ENCODE results near the gene SCLY. TPM values are rescaled to one million over a fixed set of nuclear protein-coding genes. Genes with fewer than 3 reads are reported as not detected.

The SCLY gene
- total and polyA plus RNA-seq, 2 of the 8 experiments (the other 6 are each of a cell fraction or from before 2014, with no cell fraction given) = 79.0 to 79.5 TPM

DNA sequence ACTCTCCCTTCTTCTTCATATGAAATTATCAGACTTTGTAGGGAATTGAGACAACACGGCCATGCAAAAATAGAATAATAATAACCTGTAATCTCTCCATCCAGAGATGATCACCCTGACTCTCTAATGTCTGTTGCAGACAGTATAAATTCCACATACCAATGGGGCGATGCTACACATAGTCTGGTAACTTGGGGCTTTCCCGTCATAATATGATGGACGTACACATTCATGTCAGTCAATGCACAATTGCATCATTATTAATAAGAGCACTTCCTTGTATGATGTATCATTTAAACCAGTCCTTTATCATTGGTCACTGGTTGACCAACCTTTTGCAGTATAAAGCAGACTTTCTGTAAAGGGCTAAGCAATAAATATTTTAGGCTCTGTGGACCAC is 39.5 kb upstream of the SCLY start:
- Histone ChIP-seq H3K23ac (ENCODE audit: insufficient read length) (no peak overlapping the region), H3K4me1 (replicated peaks in 1 of 4; ENCODE audit: control insufficient read depth in 3 of 4, insufficient read depth in 4 of 4, low read length in 3 of 4) (no peaks in the 10 kb centered on the region), H2AK5ac (ENCODE audit: low read depth, low read length) (no peak overlapping the region), H3K56ac (replicated peaks; ENCODE audit: insufficient read length, low read depth, low read length) (no peak overlapping the region), H3K23me2 (ENCODE audit: low read depth, low read length) (no peaks in the 10 kb centered on the region), H3K27me3 (replicated peaks in 1 of 4; ENCODE audit: control insufficient read depth in 3 of 4, extremely low read depth in 1 of 4, insufficient read depth in 3 of 4, low read length in 3 of 4) (no peaks in the 10 kb centered on the region), H2BK15ac (ENCODE audit: low read length) (no peak overlapping the region), H3K18ac (ENCODE audit: extremely low read depth, low read length) (no peak overlapping the region), H3K27ac (ENCODE audit: low read depth, low read length) (no peak overlapping the region), H4K8ac (ENCODE audit: extremely low read depth, insufficient read depth, low read length) (no peak overlapping the region), H3K4me2 (ENCODE audit: insufficient read depth in 1 of 2, low read depth in 2 of 2, low read length in 2 of 2) (no peak overlapping the region), H4K5ac (ENCODE audit: insufficient read length, low read depth, low read length) (no peak overlapping the region), H2AFZ (ENCODE audit: low read length) (no peak overlapping the region), H2BK20ac (ENCODE audit: low read length) (no peak overlapping the region), H4K20me1 (replicated peaks in 1 of 2; ENCODE audit: control insufficient read depth in 1 of 2, insufficient read depth in 2 of 2, low read length in 2 of 2) (peaks cover 0 to 12% of the 10 kb centered on the region in 2 experiments), H4K91ac (replicated peaks; ENCODE audit: insufficient read length, low read length) (no peak overlapping the region), H3K79me2 (ENCODE audit: control insufficient read depth in 1 of 2, insufficient read depth in 2 of 2, low read length in 2 of 2) (no peaks in the 10 kb centered on the region), H2BK12ac (ENCODE audit: low read depth, low read length) (no peak overlapping the region), H3K9me3 (ENCODE audit: insufficient read depth in 2 of 2, low read depth in 1 of 2, low read length in 1 of 2) (no peaks in the 10 kb centered on the region), H3K79me1 (ENCODE audit: low read depth, low read length) (no peaks in the 10 kb centered on the region; the same call in 1 of the 2 replicates), H3K36me3 (ENCODE audit: control insufficient read depth in 2 of 4, insufficient read depth in 4 of 4, low read length in 3 of 4) (no peaks in the 10 kb centered on the region; a peak in 1 of 8 replicates), H2BK120ac (replicated peaks; ENCODE audit: low read depth, low read length) (no peak overlapping the region), H3K4me3 (ENCODE audit: extremely low read depth in 1 of 4, insufficient read depth in 2 of 4, low read depth in 3 of 4, low read length in 4 of 4) (no peak overlapping the region), H3K14ac (ENCODE audit: insufficient read length) (no peak overlapping the region), H3K9ac (replicated peaks in 1 of 4; ENCODE audit: extremely low read depth in 1 of 4, low read depth in 3 of 4, low read length in 3 of 4) (no peak overlapping the region), H3K4ac (replicated peaks; ENCODE audit: insufficient read length, low read depth, low read length) (no peak overlapping the region), H2BK5ac (ENCODE audit: low read depth, low read length) (no peak overlapping the region)
- ChIA-PET CTCF (ENCODE audit: partially characterized antibody) (no interaction called here), POLR2A (ENCODE audit: partially characterized antibody) (no interaction called here)
- DNase-seq (ENCODE audit: low read depth in 1 of 2, low spot score in 2 of 2) (no peak), FAIRE-seq (no peak)
- 82% methylated on average over 4 of the region's 4 CpGs; no CpG with 5 or more reads in 1 of the 2 experiments for WGBS, 2 experiments (ENCODE audit: extremely low coverage in 1 of 2, insufficient coverage in 1 of 2, insufficient read length in 1 of 2, insufficient replicate concordance in 2 of 2, low coverage in 1 of 2, low lambda C conversion rate in 2 of 2, missing lambda C conversion rate in 1 of 2)
- TF ChIP-seq JUN (IDR thresholded peaks at IDR 0.05; ENCODE audit: low read depth, low read length) = no peak
- TF ChIP-seq TAF7 (optimal IDR thresholded peaks at IDR 0.05; ENCODE audit: borderline replicate concordance, low read depth, low read length) = no peak
- no peak for TF ChIP-seq TBP (IDR thresholded peaks at IDR 0.05; ENCODE audit: low read depth, low read length)
- TF ChIP-seq BRCA1 (IDR thresholded peaks at IDR 0.05; ENCODE audit: low read depth, low read length) = no peak
- TF ChIP-seq CHD1 (IDR thresholded peaks at IDR 0.05; ENCODE audit: low read depth, low read length) = no peak
- no peak for TF ChIP-seq NANOG (IDR thresholded peaks at IDR 0.05; ENCODE audit: insufficient read depth, low read depth, low read length, poor library complexity, severe bottlenecking)
- TF ChIP-seq, protein P1, sequence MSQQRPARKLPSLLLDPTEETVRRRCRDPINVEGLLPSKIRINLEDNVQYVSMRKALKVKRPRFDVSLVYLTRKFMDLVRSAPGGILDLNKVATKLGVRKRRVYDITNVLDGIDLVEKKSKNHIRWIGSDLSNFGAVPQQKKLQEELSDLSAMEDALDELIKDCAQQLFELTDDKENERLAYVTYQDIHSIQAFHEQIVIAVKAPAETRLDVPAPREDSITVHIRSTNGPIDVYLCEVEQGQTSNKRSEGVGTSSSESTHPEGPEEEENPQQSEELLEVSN (IDR thresholded peaks at IDR 0.05) = no peak
- TF ChIP-seq ASH2L (IDR thresholded peaks at IDR 0.05; ENCODE audit: low read length) = no peak
- no peak for TF ChIP-seq EGR1 (IDR thresholded peaks at IDR 0.05; ENCODE audit: borderline replicate concordance, low read depth, low read length)
- TF ChIP-seq CTCF (IDR thresholded peaks at IDR 0.05; ENCODE audit: control extremely low read depth in 1 of 3, insufficient read depth in 1 of 3, low read depth in 1 of 3, low read length in 3 of 3) = no peak
- no peak for TF ChIP-seq SP1 (IDR thresholded peaks at IDR 0.05; ENCODE audit: low read depth, low read length)
- TF ChIP-seq RBBP5 (IDR thresholded peaks at IDR 0.05; ENCODE audit: borderline replicate concordance, low read depth, low read length) = no peak
